Subcutaneous abdominal adipose tissue (tissue), 5 donors: ENCODE results near the gene CRYBG1.

Experiments used
- H3K27ac ChIP-seq: one replicate; pipeline ENCODE4 v1.7.0; 2013; ENCODE audit warnings: low read depth, mild to moderate bottlenecking, inconsistent platforms, low read length, moderate library complexity
- H3K27me3 ChIP-seq, 5 donors: one replicate each; pipeline ENCODE4 v1.7.0; 2013; ENCODE audit warnings: low read length in 5 of 5, inconsistent platforms in 1 of 5; ENCODE audit not compliant: control insufficient read depth in 5 of 5, insufficient read depth in 4 of 5
- H3K36me3 ChIP-seq, 5 donors: one replicate each; pipeline ENCODE4 v1.7.0; 2013; ENCODE audit warnings: low read length in 5 of 5; ENCODE audit not compliant: control insufficient read depth in 5 of 5, insufficient read depth in 5 of 5
- H3K4me1 ChIP-seq, 5 donors: one replicate each; pipeline ENCODE4 v1.7.0; 2013; ENCODE audit warnings: low read length in 5 of 5, mild to moderate bottlenecking in 3 of 5, moderate library complexity in 1 of 5; ENCODE audit not compliant: control insufficient read depth in 5 of 5, insufficient read depth in 5 of 5
- H3K4me3 ChIP-seq, 5 donors: one replicate each; pipeline ENCODE4 v1.7.0; 2013; ENCODE audit warnings: low read length in 5 of 5, low read depth in 1 of 5
- H3K9ac ChIP-seq, 5 donors: one replicate each; pipeline ENCODE4 v1.7.0; 2013; ENCODE audit warnings: low read length in 5 of 5, mild to moderate bottlenecking in 4 of 5, moderate library complexity in 3 of 5
- H3K9me3 ChIP-seq, 5 donors: one replicate each; pipeline ENCODE4 v1.7.0; 2013; ENCODE audit warnings: low read length in 5 of 5; ENCODE audit not compliant: control insufficient read depth in 5 of 5
- donor health status: healthy.
- donor health status: healthy.
- donor health status: healthy.
- donor health status: healthy.
- donor health status: healthy.

Gene CRYBG1

GRCh38 chr6:106490030-106490429, 129.5 kb downstream of the CRYBG1 start:
- H3K9ac ChIP-seq: peak overlapping the region in 1 of 5 donors; percentile 47
- peak overlapping the region; percentile 86 for H3K27ac ChIP-seq
- H3K36me3 ChIP-seq: no peaks in the 10 kb centered on the region
- H3K4me3 ChIP-seq: no peak overlapping the region
- H3K9me3 ChIP-seq: no peaks in the 10 kb centered on the region
- H3K27me3 ChIP-seq: no peaks in the 10 kb centered on the region
- peaks cover 0 to 23% (median 11%) of the 10 kb centered on the region in 5 donors for H3K4me1 ChIP-seq

GRCh38 chr6:106490436-106490835, 129.9 kb downstream of the CRYBG1 start:
- H3K36me3 ChIP-seq: no peaks in the 10 kb centered on the region

GRCh38 chr6:106490974-106491373, 130.5 kb downstream of the CRYBG1 start:
- H3K36me3 ChIP-seq: no peaks in the 10 kb centered on the region
- H3K27me3 ChIP-seq: no peaks in the 10 kb centered on the region
- H3K4me1 ChIP-seq: peaks cover 0 to 23% (median 11%) of the 10 kb centered on the region in 5 donors
- no peak overlapping the region for H3K9ac ChIP-seq
- peak overlapping the region; percentile 86 for H3K27ac ChIP-seq
- H3K4me3 ChIP-seq: no peak overlapping the region
- H3K9me3 ChIP-seq: no peaks in the 10 kb centered on the region

More at GRCh38 chr6:106490436-106490835, 129.9 kb downstream of the CRYBG1 start:
- Histone ChIP-seq H3K9me3 (no peaks in the 10 kb centered on the region), H3K27me3 (no peaks in the 10 kb centered on the region), H3K4me1 (peaks cover 0 to 23% (median 11%) of the 10 kb centered on the region in 5 donors), H3K9ac (peak overlapping the region in 1 of 5 donors; percentile 47), H3K4me3 (no peak overlapping the region), H3K27ac (peak overlapping the region; percentile 86)

- H3K36me3 ChIP-seq: no peaks in the 10 kb centered on the region
- no peak overlapping the region for H3K9ac ChIP-seq
- no peaks in the 10 kb centered on the region for H3K27me3 ChIP-seq
- H3K4me1 ChIP-seq: peaks cover 0 to 28% (median 19%) of the 10 kb centered on the region in 5 donors
- no peaks in the 10 kb centered on the region for H3K9me3 ChIP-seq
- no peak overlapping the region for H3K27ac ChIP-seq
- no peak overlapping the region for H3K4me3 ChIP-seq
Measured at GRCh38 chr6:106495014-106495413, 134.5 kb downstream of the CRYBG1 start.

DNA sequence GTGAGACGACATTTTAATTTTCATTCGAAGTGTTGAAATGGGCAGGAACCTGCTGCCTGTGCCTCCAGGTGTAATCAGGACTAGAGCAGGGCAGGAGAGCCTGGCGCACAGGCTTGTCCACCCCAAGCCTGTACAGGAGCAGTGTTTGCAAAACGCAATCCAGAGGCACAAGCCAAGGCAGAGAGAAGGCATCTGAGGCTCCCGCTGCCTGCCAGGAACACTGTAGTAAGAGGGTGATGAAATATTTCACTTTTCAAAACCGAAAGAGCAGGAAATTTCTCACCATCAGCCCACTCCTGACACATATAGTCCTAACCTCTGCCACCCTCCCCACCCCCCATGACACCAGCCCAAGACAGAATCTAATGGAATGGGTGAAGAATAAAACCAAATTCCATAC, 136.3 kb downstream of the CRYBG1 start:
- Histone ChIP-seq H3K4me1 (peaks cover 0 to 33% (median 22%) of the 10 kb centered on the region in 5 donors), H3K4me3 (no peak overlapping the region), H3K36me3 (no peaks in the 10 kb centered on the region), H3K27ac (peak overlapping the region; percentile 95), H3K9me3 (no peaks in the 10 kb centered on the region), H3K9ac (peak overlapping the region in 2 of 5 donors; percentile 36 to 38), H3K27me3 (no peaks in the 10 kb centered on the region)

- peak overlapping the region in 3 of 5 donors; percentile 22 to 81 (median 74) for H3K9ac ChIP-seq
- peaks cover 0 to 38% (median 17%) of the 10 kb centered on the region in 5 donors for H3K4me1 ChIP-seq
- H3K27me3 ChIP-seq: no peaks in the 10 kb centered on the region
- H3K9me3 ChIP-seq: no peaks in the 10 kb centered on the region
- H3K27ac ChIP-seq: peak overlapping the region; percentile 63
- no peaks in the 10 kb centered on the region for H3K36me3 ChIP-seq
- H3K4me3 ChIP-seq: peak overlapping the region in 4 of 5 donors; percentile 6 to 62 (median 23)
Measured at GRCh38 chr6:106501960-106502371, 141.4 kb downstream of the CRYBG1 start.

GRCh38 chr6:106502559-106502958, 142.0 kb downstream of the CRYBG1 start:
- Histone ChIP-seq H3K27ac (peak overlapping the region; percentile 63), H3K27me3 (no peaks in the 10 kb centered on the region), H3K9me3 (no peaks in the 10 kb centered on the region), H3K36me3 (no peaks in the 10 kb centered on the region), H3K9ac (no peak overlapping the region), H3K4me3 (no peak overlapping the region), H3K4me1 (peaks cover 0 to 33% (median 12%) of the 10 kb centered on the region in 5 donors)

GRCh38 chr6:106508277-106508676, 147.8 kb downstream of the CRYBG1 start:
- no peak overlapping the region for H3K4me3 ChIP-seq
- H3K36me3 ChIP-seq: no peaks in the 10 kb centered on the region
- peaks cover 5 to 43% (median 37%) of the 10 kb centered on the region in 5 donors for H3K4me1 ChIP-seq
- H3K9ac ChIP-seq: no peak overlapping the region
- peak overlapping the region; percentile 60 for H3K27ac ChIP-seq
- H3K9me3 ChIP-seq: no peaks in the 10 kb centered on the region
- H3K27me3 ChIP-seq: no peaks in the 10 kb centered on the region

DNA sequence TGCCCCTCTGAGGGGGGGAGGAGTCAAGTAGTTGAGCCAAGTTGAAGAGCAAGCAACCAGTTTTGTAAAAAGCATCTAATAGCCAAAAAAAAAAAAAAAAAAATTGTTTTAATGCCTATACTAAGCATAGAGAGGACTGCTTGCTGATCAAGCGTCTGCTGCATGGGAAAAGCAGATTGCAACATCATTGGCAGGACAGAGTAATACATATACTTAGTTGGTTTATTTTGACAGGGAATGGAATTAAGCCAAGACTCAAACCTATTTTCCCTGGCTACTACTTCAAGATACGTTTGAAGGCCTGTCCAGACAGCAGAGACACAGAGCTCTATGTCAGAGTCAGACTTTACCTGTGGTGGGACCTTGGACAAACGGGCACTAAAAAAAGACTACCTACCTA, 148.3 kb downstream of the CRYBG1 start:
- no peak overlapping the region for H3K9ac ChIP-seq
- peaks cover 5 to 48% (median 42%) of the 10 kb centered on the region in 5 donors for H3K4me1 ChIP-seq
- H3K27ac ChIP-seq: peak overlapping the region; percentile 60
- H3K4me3 ChIP-seq: no peak overlapping the region
- no peaks in the 10 kb centered on the region for H3K9me3 ChIP-seq
- H3K36me3 ChIP-seq: no peaks in the 10 kb centered on the region
- no peaks in the 10 kb centered on the region for H3K27me3 ChIP-seq

DNA sequence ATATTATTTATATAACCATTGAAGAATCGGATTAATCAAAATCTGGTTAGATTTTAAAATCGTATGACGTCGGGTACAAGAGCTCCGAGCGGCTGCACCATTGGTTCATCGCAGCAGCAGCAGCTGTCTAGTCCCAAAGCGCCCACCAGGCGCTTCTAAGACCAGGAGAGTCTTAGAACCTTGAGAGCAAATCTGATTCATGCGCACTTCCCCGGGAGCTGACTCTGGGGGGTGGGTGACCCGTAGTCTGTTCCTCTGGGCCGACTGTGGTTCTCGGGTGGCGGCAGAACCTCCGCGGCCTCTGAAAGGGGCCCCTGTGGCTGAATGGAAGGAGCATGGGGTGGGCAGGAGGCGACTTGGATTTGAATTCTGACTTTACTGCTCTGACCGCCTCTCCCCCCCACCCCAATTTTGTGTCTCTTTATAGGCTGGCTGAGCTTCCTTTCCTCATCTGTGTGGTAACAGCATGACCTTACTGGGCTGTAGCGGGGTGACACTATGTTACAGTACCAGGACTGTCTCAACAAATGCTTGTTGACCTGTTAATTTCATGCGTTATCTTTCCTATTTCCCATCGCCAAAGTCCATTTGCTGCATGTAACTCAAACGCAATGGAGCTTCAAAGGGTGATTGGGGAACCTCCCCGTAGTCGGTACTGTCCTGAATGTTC, 149.0 kb downstream of the CRYBG1 start:
- Histone ChIP-seq H3K36me3 (no peaks in the 10 kb centered on the region), H3K9ac (peak overlapping the region in 3 of 5 donors; percentile 32 to 57 (median 50)), H3K9me3 (no peaks in the 10 kb centered on the region), H3K4me3 (peak overlapping the region; percentile 67 to 89 (median 82)), H3K4me1 (peaks cover 5 to 56% (median 49%) of the 10 kb centered on the region in 5 donors), H3K27ac (peak overlapping the region; percentile 60), H3K27me3 (no peaks in the 10 kb centered on the region)
